HG03558 (cell line): ENCODE data around the gene PANX3.

Experiments
- ATAC-seq: cut with Tn5 transposase; IDR thresholded peaks from one replicate; pipeline ENCODE4 v1.9.1; 2021; ENCODE audit warnings: moderate number of reproducible peaks; ENCODE audit not compliant: unreplicated experiment; ENCODE audit errors: extremely low read depth

PANX3 gene

GRCh38 chr11:124612045-124612444 lies 817 bp downstream of the PANX3 start:
- ATAC-seq, result no peak

GRCh38 chr11:124612567-124613246 lies 1.5 kb downstream of the PANX3 start:
- ATAC-seq, result no peak

- ATAC-seq, result no peak
These were observed 7.6 kb downstream of the PANX3 start for GRCh38 chr11:124618863-124619262.

- peak; percentile 93 for ATAC-seq
These were observed 11.6 kb downstream of the PANX3 start, which contains the start of gene TBRG1 for GRCh38 chr11:124622531-124623451. Gene TBRG1 (plus strand): TSS chr11:124622864. CDS start chr11:124623084, 220 bp downstream.

- no peak for ATAC-seq
These were observed 12.8 kb downstream of the PANX3 start for GRCh38 chr11:124623861-124624525.

DNA sequence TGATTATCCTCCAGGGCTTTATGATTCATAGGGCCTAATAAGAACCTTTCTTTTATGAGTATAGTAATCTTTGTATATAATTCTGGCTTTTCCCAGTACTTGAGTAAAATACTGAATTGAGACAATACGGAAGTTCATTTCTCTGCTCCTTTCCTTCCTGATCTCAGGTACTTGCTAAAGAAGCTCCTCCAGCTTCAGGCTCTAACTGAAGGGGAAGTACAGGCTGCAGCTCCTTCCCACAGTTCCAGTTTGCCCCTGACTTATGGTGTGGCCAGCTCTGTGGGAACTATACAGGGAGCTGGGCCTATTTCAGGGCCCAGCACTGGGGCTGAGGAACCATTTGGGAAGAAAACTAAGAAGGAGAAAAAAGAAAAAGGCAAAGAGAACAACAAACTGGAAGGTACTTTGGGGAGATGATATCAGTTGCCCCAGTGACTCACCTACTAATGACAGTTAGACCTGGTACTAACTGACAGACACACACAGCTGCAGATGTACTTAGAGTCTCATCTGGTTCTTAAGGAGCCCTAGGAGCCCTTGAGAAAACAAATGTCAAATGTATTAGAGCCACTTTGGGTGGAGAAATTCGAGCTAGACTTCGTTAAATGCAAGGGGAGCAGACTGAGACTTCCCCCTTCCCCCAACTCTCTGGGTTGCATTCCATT lies 14.4 kb downstream of the PANX3 start:
- ATAC-seq, result no peak

DNA sequence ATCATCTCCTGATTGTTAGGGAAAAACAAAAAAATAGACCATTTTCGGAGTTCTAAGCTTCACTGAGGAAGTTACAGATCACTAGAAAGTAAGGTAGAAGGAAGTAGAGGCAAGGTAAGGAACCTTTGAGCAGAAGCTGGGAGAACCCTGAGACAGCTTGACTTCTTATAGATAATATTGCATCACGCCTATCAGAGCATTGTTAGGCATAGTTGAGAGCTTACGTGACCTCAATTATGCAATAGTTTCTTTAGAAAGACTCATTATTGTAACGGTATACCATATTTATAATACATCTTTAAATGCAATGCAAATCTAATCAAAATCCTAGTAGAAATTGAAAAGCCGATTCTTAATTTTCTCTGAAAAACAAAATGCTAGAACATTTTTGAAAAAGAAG lies 16.3 kb downstream of the PANX3 start:
- ATAC-seq, result no peak

DNA sequence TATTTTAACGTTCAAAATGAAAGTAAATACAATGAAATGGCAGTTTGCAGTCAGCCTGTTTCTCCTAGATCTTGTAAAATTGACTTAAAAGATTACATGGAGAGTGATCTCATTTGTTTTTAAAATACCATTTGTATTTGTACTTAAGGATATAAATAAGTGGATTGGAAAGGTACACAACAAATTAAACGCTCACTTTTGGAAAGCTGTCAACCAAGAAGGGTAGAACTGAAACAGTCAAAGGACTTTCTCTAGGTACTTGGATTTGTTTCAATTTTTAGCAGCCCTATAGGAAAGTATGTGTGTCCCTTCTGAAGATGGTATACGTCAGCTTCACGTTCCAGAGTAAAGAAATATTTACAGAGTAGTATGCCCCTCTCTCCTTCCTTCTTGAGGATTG lies 18.7 kb downstream of the PANX3 start:
- ATAC-seq, result no peak

GRCh38 chr11:124633355-124633754 lies 22.1 kb downstream of the PANX3 start:
- ATAC-seq, result no peak

DNA sequence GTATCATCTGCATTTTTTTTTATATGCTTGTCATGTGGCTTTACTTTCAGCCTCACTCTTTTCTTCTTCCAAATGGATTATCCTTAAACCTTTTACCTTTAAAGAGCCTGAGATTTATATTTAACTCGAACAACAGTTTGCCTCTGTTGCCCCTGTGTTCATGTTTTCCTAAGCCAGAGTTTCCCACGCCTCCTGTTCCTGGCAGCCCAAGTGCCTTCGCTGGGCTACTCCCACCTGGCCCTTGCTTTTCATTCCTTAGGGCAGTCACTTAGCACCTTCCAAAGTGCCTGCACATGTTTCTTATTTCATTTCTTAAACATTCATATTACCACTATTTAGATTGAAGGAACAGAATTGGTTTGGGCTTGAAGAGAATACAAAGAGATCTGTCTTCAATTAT lies 24.7 kb downstream of the PANX3 start:
- ATAC-seq, result no peak

GRCh38 chr11:124638500-124638899 lies 27.3 kb downstream of the PANX3 start:
- ATAC-seq, result no peak

DNA sequence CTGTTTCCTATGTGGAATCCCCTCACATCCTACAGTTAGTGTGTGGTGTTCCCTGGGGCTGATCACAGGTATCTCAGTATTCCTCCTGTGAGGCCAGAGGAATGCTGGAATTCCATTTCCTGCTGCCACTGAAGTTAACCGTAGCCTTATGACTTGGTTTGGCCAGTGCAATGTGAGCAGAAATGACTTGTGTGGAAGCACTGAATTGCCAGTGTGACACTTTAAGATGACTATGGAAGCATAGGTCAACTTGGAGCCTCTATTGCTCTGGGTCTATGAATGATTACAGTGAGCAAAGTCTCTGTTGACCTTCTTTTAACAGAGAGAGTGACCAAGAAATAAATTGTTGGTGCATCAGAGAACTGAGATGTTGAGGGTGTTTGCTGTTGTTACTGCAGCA lies 28.0 kb downstream of the PANX3 start:
- no peak for ATAC-seq

- no peak for ATAC-seq
These were observed 29.4 kb downstream of the PANX3 start for GRCh38 chr11:124640666-124641065.

GRCh38 chr11:124642628-124643027 lies 31.4 kb downstream of the PANX3 start:
- no peak for ATAC-seq

GRCh38 chr11:124643042-124643604 lies 31.9 kb downstream of the PANX3 start:
- ATAC-seq, result no peak

GRCh38 chr11:124643605-124644425 lies 32.6 kb downstream of the PANX3 start:
- ATAC-seq, result no peak

- ATAC-seq, result no peak
These were observed 33.4 kb downstream of the PANX3 start for GRCh38 chr11:124644426-124645280.

DNA sequence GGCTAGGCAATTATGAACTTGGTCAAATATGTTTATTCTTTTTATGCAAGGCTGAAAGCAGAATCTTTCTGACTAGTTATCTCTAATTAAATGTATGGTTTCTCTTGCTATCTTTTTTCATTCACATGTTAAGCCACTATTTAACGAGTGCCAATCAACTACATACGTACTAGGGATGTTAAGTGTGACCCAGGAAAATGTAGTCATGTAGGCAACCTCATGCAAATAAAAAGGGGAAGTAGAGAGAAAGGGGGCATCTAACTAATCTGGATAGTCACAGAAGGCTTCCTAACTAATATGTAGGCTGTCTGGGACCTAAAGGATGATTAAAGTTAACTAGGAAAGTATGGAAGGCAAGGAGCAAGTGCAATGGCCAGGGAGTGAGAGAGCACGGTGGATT lies 34.9 kb downstream of the PANX3 start:
- ATAC-seq, result no peak
